SJCRH30 (cell line): ENCODE data around the gene DDX52. TPM values are rescaled to one million over a fixed set of nuclear protein-coding genes. Genes with fewer than 3 reads are reported as not detected.
A peak's percentile ranks its signal among the peaks of the same experiment; 100 is the strongest.
"Not testable (repeated sequence)": the region's sequence is repeated elsewhere in the genome, so short reads cannot be mapped to it uniquely, and the experiment has no call there.

Experiments
- DNase-seq, 2 experiments: peaks; one replicate each; pipeline ENCODE4 v3.0.0-alpha.2; 2015 to 2020
- H3K27ac ChIP-seq: fragments of 250-450 bp; sonication (Bioruptor Pico); 2 replicates; pipeline ENCODE4 v1.5.1; 2020; ENCODE audit warnings: mild to moderate bottlenecking, moderate library complexity
- H3K27me3 ChIP-seq: fragments of 250-450 bp; sonication (Bioruptor Pico); 2 replicates; pipeline ENCODE4 v1.5.1; 2020; ENCODE audit warnings: mild to moderate bottlenecking, moderate library complexity
- H3K36me3 ChIP-seq: fragments of 250-450 bp; sonication (Bioruptor Pico); 2 replicates; pipeline ENCODE4 v1.5.1; 2020; ENCODE audit warnings: mild to moderate bottlenecking, moderate library complexity
- H3K4me1 ChIP-seq: fragments of 250-450 bp; sonication (Bioruptor Pico); 2 replicates; pipeline ENCODE4 v1.5.1; 2020; ENCODE audit warnings: mild to moderate bottlenecking, moderate library complexity
- H3K4me3 ChIP-seq: fragments of 250-450 bp; sonication (Bioruptor Pico); 2 replicates; pipeline ENCODE4 v1.5.1; 2020; ENCODE audit warnings: mild to moderate bottlenecking, moderate library complexity
- H3K9me3 ChIP-seq: fragments of 250-450 bp; sonication (Bioruptor Pico); replicated peaks from 2 replicates; pipeline ENCODE4 v1.5.1; 2020; ENCODE audit warnings: mild to moderate bottlenecking, moderate library complexity
- total RNA-seq: library from RNA; depleted of rRNA; stranded (reverse); fragments of >200 nt; shearing (Covaris generic); gene quantifications from 2 replicates; pipeline ENCODE4 v1.2.3, GENCODE V29; 2014

Gene DDX52
- total RNA-seq, 1 experiment from 2014 or later = 32.1 TPM

DNA sequence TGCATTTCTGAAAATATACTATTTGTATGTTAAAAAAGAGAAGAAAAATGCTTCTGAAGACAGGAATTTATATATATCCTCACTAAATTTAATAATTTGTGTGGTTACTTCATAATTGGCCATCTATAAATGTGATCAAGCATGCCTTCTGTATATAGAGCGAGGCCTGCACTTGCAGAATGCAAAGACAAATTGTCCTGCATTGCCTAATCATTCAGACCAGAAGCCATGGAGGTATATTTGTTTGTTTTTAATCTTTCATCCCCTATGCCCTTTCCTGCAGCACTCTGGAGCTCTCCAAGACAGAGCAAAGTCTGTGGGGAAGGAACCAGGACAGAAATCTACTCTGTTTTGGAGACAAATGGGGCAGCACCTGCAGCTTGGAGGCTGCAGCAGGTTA, 23.8 kb upstream of the DDX52 start:
- H3K27me3 ChIP-seq = no peaks in the 10 kb centered on the region; the same call in 1 of the 2 replicates
- no peaks in the 10 kb centered on the region for H3K36me3 ChIP-seq
- H3K4me1 ChIP-seq = no peaks in the 10 kb centered on the region
- H3K4me3 ChIP-seq = no peak overlapping the region
- DNase-seq = no peak
- no peak overlapping the region for H3K27ac ChIP-seq
- H3K9me3 ChIP-seq = no peaks in the 10 kb centered on the region

GRCh38 chr17:37664214-37664613, 21.0 kb upstream of the DDX52 start:
- no peak for DNase-seq
- no peaks in the 10 kb centered on the region for H3K4me1 ChIP-seq

GRCh38 chr17:37662353-37662752, 19.1 kb upstream of the DDX52 start:
- DNase-seq = no peak
- H3K4me3 ChIP-seq = no peak overlapping the region
- H3K27me3 ChIP-seq = no peaks in the 10 kb centered on the region; the same call in 1 of the 2 replicates
- H3K9me3 ChIP-seq = no peaks in the 10 kb centered on the region
- no peak overlapping the region for H3K27ac ChIP-seq
- no peaks in the 10 kb centered on the region for H3K4me1 ChIP-seq
- H3K36me3 ChIP-seq = no peaks in the 10 kb centered on the region

More at GRCh38 chr17:37664214-37664613, 21.0 kb upstream of the DDX52 start:
- Histone ChIP-seq H3K36me3 (no peaks in the 10 kb centered on the region), H3K4me3 (no peak overlapping the region), H3K27me3 (no peaks in the 10 kb centered on the region; the same call in 1 of the 2 replicates), H3K27ac (no peak overlapping the region), H3K9me3 (no peaks in the 10 kb centered on the region)

- H3K27ac ChIP-seq = no peak overlapping the region
- no peaks in the 10 kb centered on the region for H3K4me1 ChIP-seq
- no peaks in the 10 kb centered on the region for H3K36me3 ChIP-seq
- H3K4me3 ChIP-seq = no peak overlapping the region
- no peaks in the 10 kb centered on the region for H3K9me3 ChIP-seq
- H3K27me3 ChIP-seq = no peaks in the 10 kb centered on the region; the same call in 1 of the 2 replicates
- DNase-seq = no peak
These were observed 18.3 kb upstream of the DDX52 start for GRCh38 chr17:37661400-37662014.

DNA sequence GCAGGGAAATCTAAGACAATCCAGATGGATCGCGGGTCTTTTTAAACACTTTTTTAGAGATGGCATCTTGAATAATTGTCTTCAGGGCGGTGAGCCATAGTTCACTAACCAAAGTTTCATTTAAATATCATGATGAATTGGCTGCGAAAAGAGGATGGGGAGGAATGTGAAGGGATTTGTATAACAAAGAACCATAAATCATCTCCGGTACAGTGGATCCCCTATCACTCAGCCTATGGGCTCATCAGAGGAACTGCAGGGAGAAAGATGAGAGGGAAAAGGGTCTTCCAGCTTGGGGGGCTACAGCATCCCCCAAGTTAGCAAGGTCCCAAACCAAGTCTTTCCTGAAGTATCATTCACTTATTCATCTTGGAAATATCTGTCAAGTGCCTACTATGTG, 16.7 kb upstream of the DDX52 start:
- no peaks in the 10 kb centered on the region for H3K9me3 ChIP-seq
- H3K27ac ChIP-seq = no peak overlapping the region
- no peaks in the 10 kb centered on the region for H3K4me1 ChIP-seq
- DNase-seq = no peak
- H3K36me3 ChIP-seq = no peaks in the 10 kb centered on the region
- no peak overlapping the region for H3K4me3 ChIP-seq
- no peaks in the 10 kb centered on the region for H3K27me3 ChIP-seq

DNA sequence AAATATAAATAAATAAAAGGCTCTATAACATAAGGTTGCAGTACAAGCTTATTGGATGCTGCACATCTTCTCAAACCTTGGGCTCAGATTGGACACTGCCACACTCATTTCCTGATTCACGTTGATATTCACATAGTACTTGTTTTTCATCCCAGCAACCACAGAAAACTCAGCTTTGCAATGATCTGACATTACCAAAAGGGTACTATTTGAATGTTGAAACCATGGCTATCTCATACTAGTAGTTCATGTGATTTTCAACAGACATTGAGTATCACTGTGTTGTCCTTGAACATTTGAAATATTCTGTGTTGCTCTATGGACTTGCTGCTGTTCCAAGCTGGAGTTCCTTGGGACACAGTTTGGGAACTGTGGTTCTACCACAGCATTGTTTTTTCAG, 14.0 kb upstream of the DDX52 start:
- no peaks in the 10 kb centered on the region for H3K9me3 ChIP-seq
- H3K36me3 ChIP-seq = no peaks in the 10 kb centered on the region
- no peaks in the 10 kb centered on the region for H3K27me3 ChIP-seq
- DNase-seq = no peak
- H3K4me3 ChIP-seq = no peak overlapping the region
- H3K27ac ChIP-seq = no peak overlapping the region
- no peaks in the 10 kb centered on the region for H3K4me1 ChIP-seq

GRCh38 chr17:37651849-37652248, 8.6 kb upstream of the DDX52 start:
- no peaks in the 10 kb centered on the region for H3K36me3 ChIP-seq
- H3K27ac ChIP-seq = no peak overlapping the region
- no peak for DNase-seq
- no peaks in the 10 kb centered on the region for H3K4me1 ChIP-seq
- no peaks in the 10 kb centered on the region for H3K9me3 ChIP-seq
- no peak overlapping the region for H3K4me3 ChIP-seq
- peaks cover 4% of the 10 kb centered on the region; the same call in 1 of the 2 replicates for H3K27me3 ChIP-seq

GRCh38 chr17:37650419-37651003, 7.3 kb upstream of the DDX52 start:
- Histone ChIP-seq H3K9me3 (no peaks in the 10 kb centered on the region), H3K27ac (no peak overlapping the region), H3K36me3 (no peaks in the 10 kb centered on the region), H3K27me3 (peaks cover 4% of the 10 kb centered on the region; the same call in 1 of the 2 replicates), H3K4me3 (no peak overlapping the region), H3K4me1 (no peaks in the 10 kb centered on the region)
- peak in 1 of 2 experiments; percentile 42 for DNase-seq

DNA sequence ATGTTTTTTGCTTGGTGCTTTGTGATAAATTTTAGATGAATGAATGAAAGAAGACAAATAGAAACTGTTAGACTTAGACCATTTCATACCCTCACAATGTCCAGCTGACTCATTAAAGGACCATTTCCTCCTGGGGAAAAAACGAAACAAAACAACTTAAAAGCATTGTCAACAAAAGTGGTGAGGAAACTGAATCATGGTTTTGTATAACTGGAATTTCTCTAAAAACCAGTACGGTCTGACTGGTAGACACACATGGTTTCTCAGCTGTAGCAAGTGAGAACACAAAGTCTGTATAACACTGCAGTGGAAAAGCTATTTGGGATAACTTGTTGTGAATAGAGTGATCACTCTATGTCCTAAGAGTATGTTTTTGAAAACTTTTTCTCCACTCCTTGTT, 5.3 kb upstream of the DDX52 start:
- Histone ChIP-seq H3K36me3 (no peaks in the 10 kb centered on the region), H3K27me3 (peaks cover 4% of the 10 kb centered on the region; the same call in 1 of the 2 replicates), H3K4me1 (no peaks in the 10 kb centered on the region), H3K9me3 (no peaks in the 10 kb centered on the region), H3K27ac (no peak overlapping the region), H3K4me3 (no peak overlapping the region)
- DNase-seq = no peak

- Histone ChIP-seq H3K4me3 (no peak overlapping the region), H3K27ac (no peak overlapping the region), H3K27me3 (peaks cover 4% of the 10 kb centered on the region; the same call in 1 of the 2 replicates), H3K4me1 (no peaks in the 10 kb centered on the region), H3K36me3 (no peaks in the 10 kb centered on the region), H3K9me3 (no peaks in the 10 kb centered on the region)
- no peak for DNase-seq
These were observed 4.6 kb upstream of the DDX52 start for GRCh38 chr17:37647856-37648255.

DNA sequence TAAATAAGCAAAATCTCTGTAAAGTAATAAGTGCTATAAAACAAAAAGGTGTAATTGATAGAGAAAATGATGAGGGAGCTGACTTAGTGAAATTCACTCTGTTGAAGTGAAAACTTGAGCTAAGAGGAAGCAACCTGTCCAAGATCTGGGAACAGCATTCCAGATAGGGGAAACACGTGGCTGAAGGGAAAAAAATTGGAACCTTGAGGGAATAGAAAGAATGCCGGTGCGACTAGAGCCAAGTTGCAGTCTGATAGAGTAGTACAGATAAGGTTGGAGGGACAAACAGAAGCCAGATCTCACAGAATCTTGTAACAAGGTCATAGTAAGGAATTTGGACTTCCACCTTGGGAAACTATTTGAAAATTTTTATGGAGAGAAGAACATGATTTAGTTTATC, 623 bp upstream of the DDX52 start:
- Histone ChIP-seq H3K9me3 (no peaks in the 10 kb centered on the region), H3K27ac (no peak overlapping the region), H3K4me3 (peak overlapping the region; percentile 77), H3K4me1 (no peaks in the 10 kb centered on the region), H3K27me3 (no peaks in the 10 kb centered on the region), H3K36me3 (peaks cover 15% of the 10 kb centered on the region; the same call in 1 of the 2 replicates)
- peak in 1 of 2 experiments; percentile 22 for DNase-seq

- Histone ChIP-seq H3K27ac (peak overlapping the region; percentile 67), H3K27me3 (no peaks in the 10 kb centered on the region), H3K9me3 (no peaks in the 10 kb centered on the region), H3K36me3 (peaks cover 17% of the 10 kb centered on the region), H3K4me1 (no peaks in the 10 kb centered on the region), H3K4me3 (peak overlapping the region; percentile 77)
- peak; percentile 2 to 26 for DNase-seq
These were observed 565 bp downstream of the DDX52 start for GRCh38 chr17:37642681-37643080.

DNA sequence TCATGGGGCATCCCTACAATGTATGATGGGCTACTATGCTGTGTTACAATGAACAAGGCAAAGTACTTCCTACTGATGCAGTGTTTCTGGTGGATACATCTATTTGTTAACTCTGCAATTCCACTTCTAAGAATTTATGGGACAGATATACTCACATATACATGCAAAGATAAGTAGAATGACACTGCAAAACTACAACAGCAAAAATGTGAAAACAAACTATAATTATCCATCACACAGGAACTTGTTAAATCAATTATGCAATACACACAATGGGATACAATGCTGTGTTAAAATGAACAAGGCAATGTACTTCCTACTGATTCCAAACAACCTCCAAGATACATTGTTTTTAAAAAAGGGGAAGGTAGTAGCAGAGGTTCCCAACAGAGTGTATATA, 3.2 kb downstream of the DDX52 start:
- peaks cover 31% of the 10 kb centered on the region for H3K36me3 ChIP-seq
- no peaks in the 10 kb centered on the region for H3K9me3 ChIP-seq
- no peak overlapping the region for H3K4me3 ChIP-seq
- H3K27me3 ChIP-seq = no peaks in the 10 kb centered on the region
- no peak overlapping the region for H3K27ac ChIP-seq
- no peaks in the 10 kb centered on the region for H3K4me1 ChIP-seq
- DNase-seq = no peak

- no peak overlapping the region for H3K27ac ChIP-seq
- no peak overlapping the region for H3K4me3 ChIP-seq
- no peak for DNase-seq
- H3K36me3 ChIP-seq = peaks cover 34% of the 10 kb centered on the region
- no peaks in the 10 kb centered on the region for H3K9me3 ChIP-seq
- no peaks in the 10 kb centered on the region for H3K4me1 ChIP-seq
- no peaks in the 10 kb centered on the region for H3K27me3 ChIP-seq
These were observed 5.3 kb downstream of the DDX52 start for GRCh38 chr17:37637956-37638355.

DNA sequence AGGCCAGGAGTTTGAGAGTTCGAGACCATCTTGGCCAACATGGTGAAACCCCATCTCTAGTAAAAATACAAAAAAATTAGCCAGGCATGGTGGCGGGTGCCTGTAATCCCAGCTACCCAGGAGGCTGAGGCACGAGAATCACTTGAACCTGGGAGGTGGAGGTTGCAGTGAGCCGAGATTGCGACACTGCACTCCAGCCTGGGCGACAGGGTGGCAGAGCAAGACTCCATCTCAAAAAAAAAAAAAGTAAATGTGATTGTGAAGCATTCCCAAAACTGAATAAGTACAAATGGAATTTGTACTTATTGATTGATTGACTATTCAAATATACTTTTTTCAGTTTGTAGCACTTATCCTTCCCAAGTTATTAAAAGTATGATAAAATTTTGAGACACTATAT, 26.8 kb downstream of the DDX52 start:
- H3K27ac ChIP-seq, H3K4me3 ChIP-seq: not testable (repeated sequence)

DNA sequence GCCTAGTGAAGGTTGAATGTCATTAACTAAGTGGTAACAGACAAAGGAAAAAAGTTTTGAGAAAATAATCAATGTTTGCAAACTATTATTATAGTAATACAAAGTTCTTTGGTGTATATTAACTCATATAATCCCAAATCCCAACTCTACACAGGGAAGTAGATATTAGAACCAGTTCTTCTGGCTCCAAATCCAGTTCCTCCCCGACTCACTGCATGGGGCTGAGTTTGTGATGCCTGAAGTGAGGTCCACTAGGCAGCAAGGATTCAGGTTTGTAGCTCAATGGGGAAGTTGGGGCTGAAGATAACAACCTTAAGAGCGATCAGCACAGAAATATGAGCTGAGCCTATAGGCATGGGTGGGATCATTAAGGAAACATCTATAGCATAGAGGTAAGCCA, 28.4 kb downstream of the DDX52 start:
- DNase-seq = no peak

More for the DNA sequence above, 26.8 kb downstream of the DDX52 start:
- H3K27me3 ChIP-seq, H3K4me1 ChIP-seq, H3K9me3 ChIP-seq, DNase-seq: not testable (repeated sequence)
- peaks cover 51% of the 10 kb centered on the region for H3K36me3 ChIP-seq

More for the DNA sequence above, 28.4 kb downstream of the DDX52 start:
- Histone ChIP-seq H3K4me3 (no peak overlapping the region), H3K4me1 (no peaks in the 10 kb centered on the region), H3K27me3 (no peaks in the 10 kb centered on the region), H3K9me3 (no peaks in the 10 kb centered on the region), H3K27ac (no peak overlapping the region), H3K36me3 (peaks cover 39% of the 10 kb centered on the region)
